H1 (cell line): ENCODE results near the gene MBNL1. TPM values are rescaled to one million over a fixed set of nuclear protein-coding genes. Genes with fewer than 3 reads are reported as not detected.

Experiments
- EGR1 ChIP-seq: IDR thresholded peaks from 2 replicates; pipeline ENCODE4 v1.6.1; 2011; ENCODE audit warnings: low read depth, low read length, borderline replicate concordance
- SAP30 ChIP-seq: fragments of 300-600 bp; sonication (generic); IDR thresholded peaks from 2 replicates; pipeline ENCODE4 v1.7.1; 2012; ENCODE audit warnings: low read length, moderate library complexity, mild to moderate bottlenecking, inconsistent platforms; ENCODE audit not compliant: insufficient read depth, insufficient replicate concordance
- polyA plus RNA-seq, 7 experiments: library from polyadenylated mRNA; depleted of rRNA in 3 of 7; stranded (reverse) in 5 of 7; unstranded in 2 of 7; fragments of >200 nt in 5 of 7; fragments of 200-250 nt in 2 of 7; gene quantifications; 1 replicate in 5 of 7; 2 replicates in 1 of 7; 4 replicates in 1 of 7; pipeline versions ENCODE4 v1.2.1 to v1.2.3, GENCODE V29; 2011 to 2013; ENCODE audit warnings: missing spikeins in 2 of 7, mixed read lengths in 2 of 7
- total RNA-seq: library from RNA; stranded (reverse); fragmentation: NEBNext Ultra II Directional; extraction: Animal tissue kit (Norgen Biotek cat#: 25700); gene quantifications from 2 replicates; pipeline ENCODE4 v1.2.1, GENCODE V29; 2021
- TF ChIP-seq, protein P1 (sequence below): IDR thresholded peaks from 2 replicates; pipeline ENCODE4 v1.6.1; 2011; ENCODE audit warnings: low read length, improper control_type of control experiment

MBNL1 gene
- total and polyA plus RNA-seq, 2 of the 8 experiments (the other 6 are each of a cell fraction or from before 2014, with no cell fraction given): 5.0 to 16.4 TPM

DNA sequence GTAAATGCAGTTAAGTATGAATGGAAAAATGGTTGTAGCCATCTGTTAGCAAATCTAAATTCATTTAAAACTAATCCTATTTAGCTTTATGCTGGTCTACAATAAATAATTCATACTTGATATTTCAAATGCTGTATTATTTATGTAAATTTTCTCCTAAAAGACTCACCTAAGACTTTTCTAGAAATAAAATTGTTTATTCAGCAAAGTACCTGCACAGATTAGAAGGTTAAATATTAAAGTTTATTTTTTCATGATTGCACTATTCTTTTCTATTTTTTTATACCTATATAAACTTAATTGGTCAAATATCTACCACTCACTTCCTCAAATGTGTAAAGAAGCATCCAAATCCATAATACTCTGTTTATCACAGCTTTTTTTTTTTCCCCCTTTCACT is 45.2 kb downstream of the MBNL1 start (continued):
- TF ChIP-seq SAP30: no peak
- TF ChIP-seq, protein P1, sequence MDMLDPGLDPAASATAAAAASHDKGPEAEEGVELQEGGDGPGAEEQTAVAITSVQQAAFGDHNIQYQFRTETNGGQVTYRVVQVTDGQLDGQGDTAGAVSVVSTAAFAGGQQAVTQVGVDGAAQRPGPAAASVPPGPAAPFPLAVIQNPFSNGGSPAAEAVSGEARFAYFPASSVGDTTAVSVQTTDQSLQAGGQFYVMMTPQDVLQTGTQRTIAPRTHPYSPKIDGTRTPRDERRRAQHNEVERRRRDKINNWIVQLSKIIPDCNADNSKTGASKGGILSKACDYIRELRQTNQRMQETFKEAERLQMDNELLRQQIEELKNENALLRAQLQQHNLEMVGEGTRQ: no peak
- no peak for TF ChIP-seq EGR1
